DOHH2 (cell line): ENCODE results near the gene EDAR.

Experiments
- H3F3A ChIP-seq: fragments of 200-600 bp; sonication (generic), shearing (Covaris generic); 2 replicates; pipeline ENCODE4 v1.6.0; 2016; ENCODE audit warnings: antibody characterized with exemption, mild to moderate bottlenecking; ENCODE audit not compliant: control insufficient read depth, insufficient read depth
- H3K27ac ChIP-seq: fragments of 200-600 bp; sonication (generic); 2 replicates; pipeline ENCODE4 v1.5.1; 2014; ENCODE audit warnings: low read depth, mild to moderate bottlenecking, low read length, moderate library complexity
- H3K27me3 ChIP-seq: fragments of 200-600 bp; sonication (generic); 2 replicates; pipeline ENCODE4 v1.6.1; 2014; ENCODE audit warnings: mild to moderate bottlenecking, low read length, mixed read lengths; ENCODE audit not compliant: control insufficient read depth
- H3K36me3 ChIP-seq: fragments of 200-600 bp; sonication (generic); 2 replicates; pipeline ENCODE4 v1.6.1; 2014; ENCODE audit warnings: mild to moderate bottlenecking, low read length, moderate library complexity, mixed read lengths; ENCODE audit not compliant: control insufficient read depth
- H3K4me1 ChIP-seq: fragments of 200-600 bp; sonication (generic); 2 replicates; pipeline ENCODE4 v1.6.1; 2014; ENCODE audit warnings: mild to moderate bottlenecking, low read length, mixed read lengths; ENCODE audit not compliant: control insufficient read depth
- H3K4me2 ChIP-seq: fragments of 200-600 bp; sonication (generic); 2 replicates; pipeline ENCODE4 v1.6.0; 2014; ENCODE audit warnings: mild to moderate bottlenecking, low read length, moderate library complexity
- H3K4me3 ChIP-seq: fragments of 200-600 bp; sonication (generic); 2 replicates; pipeline ENCODE4 v1.5.1; 2014; ENCODE audit warnings: mild to moderate bottlenecking, low read length, mixed read lengths
- H3K79me2 ChIP-seq: fragments of 200-600 bp; sonication (generic); 2 replicates; pipeline ENCODE4 v1.6.1; 2014; ENCODE audit warnings: mild to moderate bottlenecking, low read length, mixed read lengths; ENCODE audit not compliant: control insufficient read depth
- H3K9me2 ChIP-seq: fragments of 200-600 bp; sonication (generic); replicated peaks from 2 replicates; pipeline ENCODE4 v1.6.1; 2014; ENCODE audit warnings: mild to moderate bottlenecking, low read length, mixed read lengths; ENCODE audit not compliant: control insufficient read depth
- H3K9me3 ChIP-seq: fragments of 200-600 bp; sonication (generic); 2 replicates; pipeline ENCODE4 v1.6.1; 2014; ENCODE audit warnings: antibody characterized with exemption, low read length, mixed read lengths; ENCODE audit not compliant: control insufficient read depth, insufficient read depth
- H4K20me1 ChIP-seq: fragments of 200-600 bp; sonication (generic); 2 replicates; pipeline ENCODE4 v1.6.0; 2014; ENCODE audit warnings: low read depth, mild to moderate bottlenecking, antibody characterized with exemption, low read length, moderate library complexity; ENCODE audit not compliant: control insufficient read depth, insufficient read depth
- CTCF ChIP-seq: fragments of 200-600 bp; sonication (generic); IDR thresholded peaks from one replicate; pipeline ENCODE4 v1.5.1; 2014; ENCODE audit warnings: antibody characterized with exemption, mild to moderate bottlenecking, low read depth, low read length; ENCODE audit not compliant: poor library complexity, severe bottlenecking
- EZH2phosphoT487 ChIP-seq: fragments of 200-600 bp; sonication (generic); IDR thresholded peaks from 2 replicates; pipeline ENCODE4 v1.6.1; 2017; ENCODE audit warnings: borderline replicate concordance, mild to moderate bottlenecking, antibody characterized with exemption, low read length, moderate library complexity, mixed read lengths

EDAR gene

GRCh38 chr2:108918156-108918874, 70.7 kb downstream of the EDAR start:
- TF ChIP-seq EZH2phosphoT487, result no peak
- H3K27ac ChIP-seq, result no peak overlapping the region
- no peaks in the 10 kb centered on the region for H3K4me1 ChIP-seq
- no peaks in the 10 kb centered on the region for H3K36me3 ChIP-seq
- H3K9me3 ChIP-seq, result no peaks in the 10 kb centered on the region
- no peaks in the 10 kb centered on the region for H4K20me1 ChIP-seq
- H3K4me3 ChIP-seq, result no peak overlapping the region
- H3K27me3 ChIP-seq, result no peaks in the 10 kb centered on the region
- H3F3A ChIP-seq, result no peaks in the 10 kb centered on the region
- H3K9me2 ChIP-seq, result no peaks in the 10 kb centered on the region
- H3K79me2 ChIP-seq, result no peaks in the 10 kb centered on the region
- no peak overlapping the region for H3K4me2 ChIP-seq

- no peak overlapping the region for H3K4me3 ChIP-seq
- H3K9me3 ChIP-seq, result no peaks in the 10 kb centered on the region
- H3K27me3 ChIP-seq, result no peaks in the 10 kb centered on the region
- no peaks in the 10 kb centered on the region for H4K20me1 ChIP-seq
- H3K79me2 ChIP-seq, result no peaks in the 10 kb centered on the region
- no peaks in the 10 kb centered on the region for H3K4me1 ChIP-seq
- H3K27ac ChIP-seq, result no peak overlapping the region
- H3F3A ChIP-seq, result no peaks in the 10 kb centered on the region
- H3K36me3 ChIP-seq, result no peaks in the 10 kb centered on the region
- H3K9me2 ChIP-seq, result no peaks in the 10 kb centered on the region
- H3K4me2 ChIP-seq, result no peak overlapping the region
- TF ChIP-seq EZH2phosphoT487, result no peak
- TF ChIP-seq CTCF, result no peak
These were observed 71.5 kb downstream of the EDAR start for GRCh38 chr2:108917526-108917925.

- Histone ChIP-seq H4K20me1 (no peaks in the 10 kb centered on the region), H3K9me3 (no peaks in the 10 kb centered on the region), H3K36me3 (no peaks in the 10 kb centered on the region), H3K27ac (no peak overlapping the region), H3K79me2 (no peaks in the 10 kb centered on the region), H3K4me2 (no peak overlapping the region), H3K4me3 (no peak overlapping the region), H3K4me1 (no peaks in the 10 kb centered on the region), H3K27me3 (no peaks in the 10 kb centered on the region), H3F3A (no peaks in the 10 kb centered on the region), H3K9me2 (no peaks in the 10 kb centered on the region)
- no peak for TF ChIP-seq CTCF
These were observed 72.1 kb downstream of the EDAR start for GRCh38 chr2:108916796-108917421.

- TF ChIP-seq EZH2phosphoT487 (no peak), CTCF (no peak)
- Histone ChIP-seq H3K27me3 (no peaks in the 10 kb centered on the region), H3K4me2 (no peak overlapping the region)
These were observed 72.8 kb downstream of the EDAR start for GRCh38 chr2:108916122-108916795.

More at GRCh38 chr2:108916122-108916795, 72.8 kb downstream of the EDAR start:
- Histone ChIP-seq H3K9me2 (no peaks in the 10 kb centered on the region), H3K9me3 (no peaks in the 10 kb centered on the region), H3K79me2 (no peaks in the 10 kb centered on the region), H4K20me1 (no peaks in the 10 kb centered on the region), H3K27ac (no peak overlapping the region), H3K4me3 (no peak overlapping the region), H3F3A (no peaks in the 10 kb centered on the region), H3K4me1 (no peaks in the 10 kb centered on the region), H3K36me3 (no peaks in the 10 kb centered on the region)
